T-helper 17 cell (primary cell): ENCODE measurements around the gene ROR2. TPM values are rescaled to one million over a fixed set of nuclear protein-coding genes. Genes with fewer than 3 reads are reported as not detected.

ENCODE experiments used
- ATAC-seq: fragments of 150-1000 bp; cut with Tn5 transposase; 2 replicates; pipeline ENCODE4 v1.10.0; 2021; ENCODE audit warnings: mild to moderate bottlenecking, moderate library complexity
- DNase-seq, 3 donors: peaks; one replicate each; pipeline versions ENCODE4 v3.0.0 to v3.0.0-alpha.2; 2020 to 2021
- H3K9me3 ChIP-seq: one replicate; pipeline ENCODE4 v1.7.0; 2013; ENCODE audit warnings: low read length, mild to moderate bottlenecking; ENCODE audit not compliant: control insufficient read depth, poor library complexity, severe bottlenecking
- H3K27ac Mint-ChIP-seq: one replicate; pipeline ENCODE4 v1.8.0; 2022; ENCODE audit warnings: mild to moderate bottlenecking, moderate library complexity, mixed read lengths
- H3K27me3 Mint-ChIP-seq: one replicate; pipeline ENCODE4 v1.8.0; 2022; ENCODE audit warnings: mixed read lengths
- H3K36me3 Mint-ChIP-seq: one replicate; pipeline ENCODE4 v1.8.0; 2022; ENCODE audit warnings: low read depth, mixed read lengths
- H3K4me1 Mint-ChIP-seq: one replicate; pipeline ENCODE4 v1.8.0; 2022; ENCODE audit warnings: mild to moderate bottlenecking, mixed read lengths
- H3K4me3 Mint-ChIP-seq: one replicate; pipeline ENCODE4 v1.8.0; 2022; ENCODE audit warnings: mild to moderate bottlenecking, moderate library complexity, mixed read lengths
- total RNA-seq, 4 donors: library from RNA in 2 of 4; stranded (reverse) in 2 of 4; gene quantifications; one replicate each; pipeline ENCODE4 v1.2.3 and lab custom pipeline; 2022 to 2026

ROR2 gene
- total RNA-seq, 2 donors from 2014 or later, result 0.22 to 0.37 TPM

DNA sequence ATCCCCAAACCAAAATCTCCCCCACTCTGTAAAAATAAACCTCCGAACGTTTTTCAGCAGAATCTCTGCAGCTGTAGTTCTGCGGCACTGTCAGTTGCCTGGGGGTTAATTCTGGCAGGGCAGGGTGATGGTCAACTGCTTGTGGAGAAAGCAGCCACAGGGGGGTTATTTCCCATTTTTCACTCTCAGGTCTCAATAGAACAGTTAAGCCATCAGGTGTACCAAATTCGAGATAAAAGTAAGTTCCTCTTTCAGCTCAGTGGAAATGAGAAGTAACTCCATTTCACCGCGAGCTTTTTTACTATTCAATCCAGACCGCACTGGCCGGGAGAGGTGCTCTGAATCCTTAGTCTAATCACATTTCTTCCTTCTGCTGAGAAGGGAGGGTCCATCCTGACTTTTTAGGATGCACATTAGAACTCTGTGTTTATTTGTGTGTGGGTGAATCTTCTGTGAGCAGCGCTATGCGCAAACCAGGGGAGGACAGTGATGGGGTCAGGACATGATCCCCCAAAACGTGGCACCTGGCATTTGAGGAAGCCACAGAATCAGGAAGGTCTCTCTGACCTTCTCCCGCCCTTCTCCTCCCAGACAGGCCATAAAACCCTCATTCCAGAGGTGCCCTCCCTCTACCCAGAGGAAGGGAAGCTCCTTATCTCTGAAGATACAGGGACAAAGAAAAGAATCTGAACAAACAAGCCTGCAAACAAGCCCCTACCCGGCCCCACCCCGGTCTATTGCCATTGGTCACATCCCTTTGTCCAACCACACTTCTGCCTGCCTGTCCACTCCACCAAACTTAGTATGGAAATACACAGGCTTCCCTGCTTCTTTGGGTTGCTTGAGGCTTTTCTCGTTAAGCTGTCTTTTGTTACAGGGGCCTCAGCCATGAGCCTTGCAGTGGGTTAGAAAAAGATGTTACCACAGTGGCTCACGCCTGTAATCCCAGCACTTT, 229.0 kb downstream of the ROR2 start:
- H3K9me3 ChIP-seq, result no peaks in the 10 kb centered on the region
- Mint-ChIP-seq H3K4me3 (no peak overlapping the region), H3K27ac (no peak overlapping the region), H3K4me1 (peaks cover 2% of the 10 kb centered on the region), H3K36me3 (no peaks in the 10 kb centered on the region), H3K27me3 (peaks cover 52% of the 10 kb centered on the region)
- ATAC-seq (peak; percentile 28), DNase-seq (no peak)

DNA sequence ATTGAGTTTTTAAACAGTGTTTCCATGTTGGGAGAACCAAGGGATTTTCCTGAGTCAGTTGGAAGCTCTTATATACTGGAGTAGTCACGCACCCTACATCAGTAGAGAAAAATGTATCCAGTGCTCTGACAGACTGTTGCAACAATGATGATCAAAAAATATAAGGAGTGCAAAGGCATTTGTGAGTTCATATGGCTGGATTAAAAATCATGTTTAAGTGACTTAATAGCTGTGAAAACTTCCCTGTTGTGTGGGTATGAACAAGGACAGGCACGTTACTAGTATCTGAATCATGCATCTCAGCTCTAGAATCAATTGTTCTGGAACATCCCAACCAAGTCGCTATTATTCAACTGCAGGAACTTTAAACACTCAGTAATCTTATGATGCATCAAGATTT, 229.7 kb downstream of the ROR2 start:
- no peaks in the 10 kb centered on the region for H3K9me3 ChIP-seq
- ATAC-seq (no peak), DNase-seq (no peak)
- H3K27me3 Mint-ChIP-seq, result peaks cover 48% of the 10 kb centered on the region
- H3K4me3 Mint-ChIP-seq, result no peak overlapping the region
- H3K36me3 Mint-ChIP-seq, result no peaks in the 10 kb centered on the region
- peaks cover 2% of the 10 kb centered on the region for H3K4me1 Mint-ChIP-seq
- H3K27ac Mint-ChIP-seq, result no peak overlapping the region

DNA sequence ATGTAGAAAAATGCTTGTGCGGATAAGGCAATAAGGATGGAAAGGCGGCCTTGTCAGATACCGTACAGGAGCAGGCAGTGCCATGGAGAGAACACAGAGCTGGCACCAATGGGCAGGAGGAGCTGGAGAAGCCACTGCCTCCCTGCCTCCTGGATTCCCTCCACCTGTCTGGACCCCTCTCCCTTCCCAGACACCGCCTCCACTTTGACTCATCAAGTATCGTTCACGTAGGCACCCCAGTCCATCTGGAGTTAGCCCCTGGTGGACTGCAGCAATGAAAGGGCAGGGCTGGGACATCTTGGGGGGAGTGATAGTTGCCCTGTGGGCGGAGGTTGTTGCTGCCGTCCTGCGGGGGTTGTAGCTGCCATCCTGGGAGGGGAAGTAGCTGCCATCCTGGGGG, 232.0 kb downstream of the ROR2 start:
- Mint-ChIP-seq H3K27me3 (peaks cover 39% of the 10 kb centered on the region), H3K4me3 (no peak overlapping the region), H3K27ac (no peak overlapping the region), H3K36me3 (no peaks in the 10 kb centered on the region), H3K4me1 (peaks cover 2% of the 10 kb centered on the region)
- ATAC-seq (no peak), DNase-seq (no peak)
- H3K9me3 ChIP-seq, result no peaks in the 10 kb centered on the region

DNA sequence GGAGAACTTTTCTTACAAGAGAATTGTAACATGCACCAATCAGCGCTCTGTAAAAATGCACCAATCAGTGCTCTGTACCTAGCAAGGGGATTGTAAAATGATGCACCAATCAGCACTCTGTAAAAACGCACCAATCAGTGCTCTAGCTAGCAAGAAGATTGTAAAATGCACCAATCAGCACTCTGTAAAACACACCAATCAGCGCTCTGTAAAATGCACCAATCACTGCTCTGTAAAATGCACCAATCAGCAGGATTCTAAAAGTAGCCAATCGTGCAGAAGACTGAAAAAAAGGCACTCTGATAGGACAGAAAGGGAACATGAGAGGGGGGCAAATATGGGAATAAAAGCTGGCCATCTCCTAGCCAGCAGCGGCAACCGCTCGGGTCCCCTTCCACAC, 233.2 kb downstream of the ROR2 start:
- Mint-ChIP-seq H3K27me3 (peaks cover 29% of the 10 kb centered on the region), H3K4me1 (peaks cover 2% of the 10 kb centered on the region), H3K4me3 (no peak overlapping the region), H3K27ac (no peak overlapping the region), H3K36me3 (no peaks in the 10 kb centered on the region)
- ATAC-seq (no peak), DNase-seq (no peak)
- H3K9me3 ChIP-seq, result no peaks in the 10 kb centered on the region

DNA sequence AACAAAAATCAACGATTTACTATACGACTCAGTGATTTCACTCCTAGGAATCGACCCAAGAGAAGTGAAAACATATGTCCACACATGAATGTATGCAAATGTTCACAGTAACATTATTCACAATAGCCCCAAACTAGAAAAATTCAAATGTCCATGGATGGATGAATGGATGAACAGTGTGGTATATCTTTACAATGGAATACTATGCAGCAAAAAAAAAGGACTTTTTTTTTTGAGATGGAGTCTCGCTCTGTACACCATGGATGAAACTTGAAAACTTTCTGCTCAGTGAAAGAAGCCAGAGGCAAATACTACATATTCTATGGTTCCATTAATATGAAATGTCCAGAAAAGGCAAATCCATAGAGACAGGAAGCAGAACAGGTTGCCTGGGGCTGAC, 233.8 kb downstream of the ROR2 start:
- no peaks in the 10 kb centered on the region for H3K36me3 Mint-ChIP-seq
- DNase-seq (no peak), ATAC-seq (no peak)
- H3K4me1 Mint-ChIP-seq, result peaks cover 2% of the 10 kb centered on the region
- H3K27me3 Mint-ChIP-seq, result peaks cover 27% of the 10 kb centered on the region
- no peak overlapping the region for H3K4me3 Mint-ChIP-seq
- H3K9me3 ChIP-seq, result no peaks in the 10 kb centered on the region
- H3K27ac Mint-ChIP-seq, result no peak overlapping the region

DNA sequence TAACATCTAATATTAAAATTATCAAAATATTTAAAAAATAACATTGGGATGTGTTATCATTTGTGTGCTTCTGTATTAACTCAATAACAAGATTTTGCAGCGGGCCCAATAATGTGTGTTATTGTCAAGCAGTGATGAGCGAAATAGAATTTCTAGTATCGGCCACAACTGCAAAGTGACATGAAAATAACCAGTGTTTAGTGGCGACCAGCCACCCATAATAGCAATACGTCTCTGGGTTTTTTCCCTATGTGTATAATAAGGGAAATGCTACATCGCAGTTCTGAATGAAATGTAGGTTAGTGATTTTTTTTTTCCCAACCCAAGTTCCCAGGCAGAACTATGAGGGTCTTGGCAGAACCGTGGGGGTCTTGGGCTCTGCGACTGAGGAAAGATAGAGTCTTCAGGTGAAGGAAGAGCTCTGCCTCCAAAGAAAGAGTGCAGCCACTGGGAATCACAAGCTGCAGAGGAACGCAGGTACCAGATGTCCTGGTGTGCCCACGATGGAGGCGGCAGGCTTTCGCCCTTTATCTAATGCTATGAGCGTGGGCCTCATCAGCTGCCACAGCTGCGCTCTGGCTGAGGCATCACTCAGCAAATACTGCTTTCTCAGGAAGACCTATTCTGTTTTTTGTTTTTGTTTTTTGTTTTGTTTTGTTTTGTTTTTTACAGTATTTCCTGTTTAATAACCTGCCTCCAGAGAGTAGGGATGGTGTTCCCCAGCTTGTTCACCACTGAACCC, 235.0 kb downstream of the ROR2 start:
- Mint-ChIP-seq H3K4me3 (no peak overlapping the region), H3K27me3 (peaks cover 23% of the 10 kb centered on the region), H3K27ac (no peak overlapping the region), H3K4me1 (peaks cover 2% of the 10 kb centered on the region), H3K36me3 (no peaks in the 10 kb centered on the region)
- no peak for DNase-seq
- no peak for ATAC-seq
- no peaks in the 10 kb centered on the region for H3K9me3 ChIP-seq

DNA sequence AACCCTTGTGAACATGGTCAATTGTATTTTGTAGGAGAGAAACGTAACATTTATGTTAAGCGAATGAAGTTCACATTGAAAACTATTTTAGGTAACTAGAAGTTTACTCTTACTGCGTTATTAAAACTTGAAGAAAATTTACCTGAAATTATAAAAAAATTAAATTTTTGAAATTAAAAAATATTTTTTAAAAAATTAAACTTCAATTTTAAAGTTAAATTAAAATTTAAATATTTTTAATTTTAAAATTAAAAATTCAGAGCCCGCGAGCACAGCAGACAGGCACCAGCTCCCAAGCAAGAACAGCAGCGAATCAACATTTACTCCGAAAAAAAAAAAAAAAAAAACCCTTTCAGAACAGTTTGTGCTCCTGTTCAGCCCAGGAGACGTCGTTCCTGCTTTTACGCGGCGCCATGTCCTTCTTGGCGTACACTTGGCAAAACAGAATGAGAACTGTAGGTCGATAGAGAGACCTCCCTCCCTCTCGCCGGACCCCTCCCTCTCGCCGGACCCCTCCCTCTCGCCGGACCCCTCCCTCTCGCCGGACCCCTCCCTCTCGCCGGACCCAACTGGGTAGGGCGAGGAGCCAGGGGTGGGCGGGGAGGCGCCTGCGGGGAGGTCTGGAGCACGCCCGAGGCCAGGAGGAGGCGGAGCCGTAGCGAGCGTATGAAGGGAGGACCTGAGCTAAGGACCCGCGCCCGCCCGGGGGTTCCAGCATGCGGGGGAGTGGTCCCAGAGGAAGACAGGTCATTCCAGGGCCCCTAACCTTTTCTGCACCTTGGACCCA, 235.8 kb downstream of the ROR2 start:
- DNase-seq (no peak), ATAC-seq (no peak)
- Mint-ChIP-seq H3K4me3 (no peak overlapping the region), H3K27ac (no peak overlapping the region), H3K36me3 (no peaks in the 10 kb centered on the region), H3K4me1 (no peaks in the 10 kb centered on the region), H3K27me3 (peaks cover 15% of the 10 kb centered on the region)
- no peaks in the 10 kb centered on the region for H3K9me3 ChIP-seq

DNA sequence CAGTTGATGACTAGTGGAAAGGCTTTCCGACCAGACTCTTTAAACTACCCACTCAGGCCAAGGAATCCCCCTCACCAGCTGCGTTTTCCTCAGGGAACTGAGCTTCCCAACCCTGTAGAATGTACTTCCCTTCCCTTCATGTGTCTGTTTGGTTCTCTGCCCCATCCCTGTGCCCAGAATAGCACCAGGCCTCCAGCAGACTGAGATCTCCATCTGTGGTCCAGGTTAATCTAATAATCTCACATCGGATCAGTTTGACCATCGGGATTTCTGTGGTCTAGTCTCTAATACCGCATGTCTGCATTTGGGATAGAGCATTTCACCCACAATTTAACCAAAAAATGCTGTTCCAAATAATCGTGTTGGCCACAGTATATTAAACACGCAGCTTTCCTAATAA, 237.2 kb downstream of the ROR2 start:
- no peak for DNase-seq
- Mint-ChIP-seq H3K27ac (peak overlapping the region; percentile 3), H3K4me3 (no peak overlapping the region), H3K27me3 (peaks cover 7% of the 10 kb centered on the region), H3K4me1 (no peaks in the 10 kb centered on the region), H3K36me3 (no peaks in the 10 kb centered on the region)
- no peaks in the 10 kb centered on the region for H3K9me3 ChIP-seq
- ATAC-seq, result no peak

DNA sequence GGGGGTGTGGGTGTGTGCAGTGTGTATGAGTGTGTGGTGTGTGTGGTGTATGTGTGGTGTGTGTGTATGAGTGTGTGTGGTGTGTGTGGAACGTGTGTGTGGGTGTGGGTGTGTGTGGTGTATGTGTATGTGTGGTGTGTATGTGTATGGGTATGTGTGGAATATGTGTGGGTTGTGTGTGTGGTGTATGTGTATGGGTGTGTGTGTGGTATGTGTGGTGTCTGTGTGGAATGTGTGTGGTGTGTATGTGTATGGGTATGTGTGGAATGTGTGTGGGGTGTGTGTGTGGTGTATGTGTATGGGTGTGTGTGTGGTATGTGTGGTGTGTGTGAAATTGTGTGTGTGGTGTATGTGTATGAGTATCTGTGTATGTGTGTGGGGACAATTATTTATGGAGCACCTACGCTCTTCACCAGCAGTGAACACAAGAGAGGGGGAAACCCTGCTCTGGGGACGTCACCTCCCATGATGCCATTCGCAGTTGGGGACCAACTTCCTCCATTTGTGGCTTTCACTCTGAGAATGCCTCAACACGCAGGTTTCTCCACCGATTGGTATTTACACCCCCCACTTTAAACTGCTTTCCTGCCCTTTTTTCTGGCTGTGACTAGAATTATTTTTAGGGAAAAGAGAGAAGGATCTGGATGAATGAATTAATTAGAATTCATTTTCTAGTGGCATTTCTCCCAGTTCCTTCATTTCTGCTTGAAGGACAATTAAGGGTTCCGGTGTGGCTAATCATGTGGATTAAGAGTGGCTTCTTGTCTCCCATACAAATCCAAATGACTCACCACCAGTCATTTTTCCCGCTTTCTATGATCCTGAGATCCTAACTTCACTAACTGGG, 238.1 kb downstream of the ROR2 start:
- Mint-ChIP-seq H3K4me1 (no peaks in the 10 kb centered on the region), H3K4me3 (no peak overlapping the region), H3K36me3 (no peaks in the 10 kb centered on the region), H3K27ac (no peak overlapping the region), H3K27me3 (no peaks in the 10 kb centered on the region)
- peak; percentile 95 for ATAC-seq
- H3K9me3 ChIP-seq, result no peaks in the 10 kb centered on the region
- DNase-seq, result peak in 1 of 3 donors; percentile 26

DNA sequence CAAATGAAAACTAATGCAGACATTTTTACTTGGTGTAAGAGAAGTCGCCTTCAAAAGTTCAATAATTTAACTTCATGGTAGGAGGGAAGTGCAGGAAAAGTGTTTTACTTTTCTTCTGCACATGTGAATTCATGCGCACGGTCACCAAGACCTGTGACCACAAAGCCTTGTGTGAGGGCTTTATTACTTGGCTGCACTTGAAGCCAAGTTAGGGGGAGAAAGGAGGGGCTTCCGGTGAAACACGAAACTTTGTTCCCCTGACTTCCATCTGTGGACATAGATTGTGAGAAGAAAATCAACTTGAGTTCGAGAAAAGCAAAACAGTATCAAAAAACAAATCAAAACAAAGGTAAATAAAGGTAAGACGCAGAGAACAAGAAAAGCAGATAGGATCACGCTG, 239.9 kb downstream of the ROR2 start:
- no peaks in the 10 kb centered on the region for H3K36me3 Mint-ChIP-seq
- DNase-seq, result no peak

DNA sequence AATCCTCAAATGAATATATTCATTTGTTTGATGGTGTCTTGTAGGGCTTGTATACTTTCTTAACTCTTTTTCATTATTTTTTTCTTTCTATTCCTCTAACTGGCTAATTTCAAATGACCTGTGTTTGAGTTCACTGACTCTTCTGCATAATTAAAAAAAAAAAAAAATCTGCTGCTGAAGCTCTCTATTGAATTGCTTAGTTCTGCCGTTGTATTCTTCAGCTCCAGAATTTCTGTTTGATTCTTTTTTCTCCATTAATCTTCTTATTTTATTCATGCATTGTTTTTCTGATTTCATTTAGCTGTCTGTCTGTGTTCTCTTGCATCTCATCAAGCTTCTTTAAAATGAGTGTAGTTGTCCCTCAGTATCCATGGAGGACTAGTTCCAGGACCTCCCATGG, 244.6 kb downstream of the ROR2 start:
- Mint-ChIP-seq H3K36me3 (no peaks in the 10 kb centered on the region), H3K4me1 (no peaks in the 10 kb centered on the region), H3K27me3 (no peaks in the 10 kb centered on the region), H3K27ac (no peak overlapping the region), H3K4me3 (no peak overlapping the region)
- ATAC-seq (no peak), DNase-seq (no peak)
- peaks cover 5% of the 10 kb centered on the region for H3K9me3 ChIP-seq

More for the DNA sequence above, 239.9 kb downstream of the ROR2 start:
- Mint-ChIP-seq H3K4me3 (no peak overlapping the region), H3K27me3 (no peaks in the 10 kb centered on the region), H3K27ac (no peak overlapping the region), H3K4me1 (no peaks in the 10 kb centered on the region)
- H3K9me3 ChIP-seq, result peaks cover 5% of the 10 kb centered on the region
- no peak for ATAC-seq

DNA sequence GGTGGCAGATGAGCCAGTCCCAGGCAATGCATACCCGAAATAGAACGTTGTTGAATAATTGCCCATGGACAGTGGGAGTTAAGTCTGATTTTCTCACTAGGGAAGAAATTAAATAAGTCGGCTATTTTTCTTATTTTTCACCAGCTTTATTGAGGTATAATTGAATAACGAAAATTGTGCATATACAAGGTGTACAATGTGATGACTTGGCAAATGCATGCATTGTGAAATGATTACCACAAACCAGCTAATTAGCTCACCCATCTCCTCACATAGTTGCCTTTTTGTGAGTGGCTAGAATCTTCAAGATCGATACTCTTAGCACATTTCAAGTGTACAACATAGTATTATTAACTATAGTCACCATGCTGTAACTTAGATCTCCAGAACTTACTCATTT, 249.6 kb downstream of the ROR2 start:
- H3K27me3 Mint-ChIP-seq, result peaks cover 4% of the 10 kb centered on the region
- peaks cover under 1% of the 10 kb centered on the region for H3K9me3 ChIP-seq
- no peak for ATAC-seq
- H3K27ac Mint-ChIP-seq, result no peak overlapping the region
- H3K4me3 Mint-ChIP-seq, result no peak overlapping the region
- peaks cover 4% of the 10 kb centered on the region for H3K4me1 Mint-ChIP-seq
- no peak for DNase-seq
- H3K36me3 Mint-ChIP-seq, result no peaks in the 10 kb centered on the region
